Stimulated activated CD8-positive, alpha-beta memory T cell treated with anti-CD3 and anti-CD28 coated beads, Interleukin-12 subunit alpha, Interleukin-12 subunit beta, amount 100 ng/mL, for 4 hours (primary cell): Measurements from ENCODE around the gene MORN1.

Source experiments
- DNase-seq: peaks from one replicate; pipeline ENCODE4 v3.0.0-alpha.2; 2020; ENCODE audit warnings: low read depth

MORN1 gene

GRCh38 chr1:2272686-2273400 lies 118.5 kb downstream of the MORN1 start:
- DNase-seq: no peak

DNA sequence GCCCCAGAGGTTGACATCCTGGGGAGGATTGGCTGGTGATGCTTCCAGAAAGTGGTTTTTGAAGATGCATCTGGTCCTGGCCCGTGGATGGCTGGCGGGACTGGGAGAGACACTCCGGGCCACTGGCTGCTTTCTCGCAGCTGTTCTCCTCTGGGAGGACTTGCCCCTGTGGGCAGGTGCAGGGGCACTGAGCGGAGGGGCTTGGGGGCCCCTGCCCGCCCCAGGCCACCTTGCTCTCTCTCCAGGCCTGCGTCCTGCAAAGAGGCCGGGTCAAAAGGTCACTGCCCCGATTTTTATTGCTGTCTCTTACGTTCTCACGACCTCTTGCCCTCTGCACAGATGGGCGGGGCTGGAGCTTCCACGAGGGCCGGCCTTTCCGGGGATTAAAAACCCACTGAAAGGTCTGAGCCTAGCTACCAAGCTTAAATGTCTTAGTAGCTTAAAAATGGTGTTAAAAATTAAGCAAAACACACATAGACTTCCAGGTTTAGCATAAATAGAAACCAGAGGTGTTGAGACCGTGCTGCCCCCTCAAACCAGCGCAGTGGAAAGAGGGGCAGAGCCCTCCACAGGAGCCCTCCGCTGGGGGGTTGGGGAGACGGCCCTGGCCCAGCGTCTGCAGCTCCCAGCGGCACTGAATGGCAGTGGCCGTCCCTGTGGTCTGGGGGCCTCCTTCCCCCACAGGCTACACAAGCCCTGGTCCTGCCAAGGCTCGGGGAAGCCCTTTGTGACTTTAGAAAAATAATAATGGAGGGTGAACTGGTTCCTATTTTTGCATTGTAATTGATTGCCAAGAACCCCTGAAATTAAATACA lies 119.3 kb downstream of the MORN1 start:
- DNase-seq: no peak
